ENCODE results near the gene TSC22D2. TPM values are rescaled to one million over a fixed set of nuclear protein-coding genes. Genes with fewer than 3 reads are reported as not detected.

Gene TSC22D2
- total and polyA plus RNA-seq, 12 donors: 11.8 to 73.1 (median 28.7) TPM

GRCh38 chr3:150372722-150373121 is 35.4 kb upstream of the TSC22D2 start:
- intact Hi-C loops (cut with DNase I): loop anchor here in 3 of 10 donors (2.0 to 5.0 kb wide), 2 partner anchors 34 to 35 kb away; partner anchors contain the start of gene TSC22D2 (in 2 of the 3)
- DNase-seq: no peak
- Histone ChIP-seq H3K27me3 (no peaks in the 10 kb centered on the region), H3K9me3 (peaks cover 0 to 6% (median 0%) of the 10 kb centered on the region in 11 donors), H3K4me3 (no peak overlapping the region), H3K4me1 (peaks cover 0 to 45% (median 26%) of the 10 kb centered on the region in 9 donors), H3K27ac (peak overlapping the region in 8 of 10 donors; percentile 80 to 97 (median 92)), H3K36me3 (no peaks in the 10 kb centered on the region)
- 38 to 48% methylated on average over 1 of the region's 1 CpG for WGBS, 2 donors
- peak in 3 of 9 donors; percentile 7 to 18 (median 14) for TF ChIP-seq CTCF (IDR thresholded peaks at IDR 0.05)
- ATAC-seq: no peak

GRCh38 chr3:150373234-150373875 is 34.7 kb upstream of the TSC22D2 start:
- Histone ChIP-seq H3K36me3 (no peaks in the 10 kb centered on the region), H3K4me1 (peaks cover 0 to 45% (median 26%) of the 10 kb centered on the region in 9 donors), H3K9me3 (peaks cover 0 to 6% (median 0%) of the 10 kb centered on the region in 11 donors), H3K4me3 (no peak overlapping the region), H3K27ac (no peak overlapping the region), H3K27me3 (no peaks in the 10 kb centered on the region)
- intact Hi-C loops (cut with DNase I): loop anchor here in 3 of 10 donors (2.0 to 5.0 kb wide), 2 partner anchors 33 to 34 kb away; partner anchors contain the start of gene TSC22D2 (in 2 of the 3)
- no peak for ATAC-seq
- no peak for DNase-seq
- no peak for TF ChIP-seq CTCF (IDR thresholded peaks at IDR 0.05)
- 84 to 91% methylated on average over 4 of the region's 4 CpGs for WGBS, 2 donors

GRCh38 chr3:150374975-150375374 is 33.1 kb upstream of the TSC22D2 start:
- TF ChIP-seq CTCF (IDR thresholded peaks at IDR 0.05): no peak
- intact Hi-C loops (cut with DNase I): loop anchor here in 2 of 10 donors (5.0 kb wide), 1 partner anchor 32 kb away; the partner anchor contains the start of gene TSC22D2 (in 2 of the 2)
- no peak for ATAC-seq

GRCh38 chr3:150376001-150376848 is 31.9 kb upstream of the TSC22D2 start:
- no peaks in the 10 kb centered on the region for H3K36me3 ChIP-seq
- peaks cover 0 to 6% (median 0%) of the 10 kb centered on the region in 11 donors for H3K9me3 ChIP-seq
- H3K27me3 ChIP-seq: no peaks in the 10 kb centered on the region
- WGBS, 2 donors: 39% methylated on average over 3 of the region's 3 CpGs
- DNase-seq: no peak
- no peak for ATAC-seq
- H3K4me3 ChIP-seq: no peak overlapping the region
- H3K27ac ChIP-seq: peak overlapping the region in 1 of 10 donors; percentile 11
- peaks cover 0 to 26% (median 23%) of the 10 kb centered on the region in 9 donors for H3K4me1 ChIP-seq
- intact Hi-C loops (cut with DNase I): no loop called here
- no peak for TF ChIP-seq CTCF (IDR thresholded peaks at IDR 0.05)

More at GRCh38 chr3:150374975-150375374, 33.1 kb upstream of the TSC22D2 start:
- Histone ChIP-seq H3K4me3 (no peak overlapping the region), H3K9me3 (peaks cover 0 to 6% (median 0%) of the 10 kb centered on the region in 11 donors), H3K4me1 (peaks cover 0 to 39% (median 26%) of the 10 kb centered on the region in 9 donors), H3K27me3 (no peaks in the 10 kb centered on the region), H3K36me3 (no peaks in the 10 kb centered on the region), H3K27ac (no peak overlapping the region)
- no peak for DNase-seq
